MM.1S (cell line): ENCODE results near the gene NBEAL2.

Experiments
- DNase-seq: peaks from one replicate; pipeline ENCODE4 v3.0.0-alpha.2; 2015
- H2AFZ ChIP-seq: fragments of 300-600 bp; sonication (generic); 2 replicates; pipeline ENCODE4 v1.6.0; 2016; ENCODE audit warnings: antibody characterized with exemption, low read length
- H3F3A ChIP-seq: fragments of 300-600 bp; sonication (generic); 2 replicates; pipeline ENCODE4 v1.6.1; 2016; ENCODE audit warnings: mild to moderate bottlenecking, antibody characterized with exemption, low read length, moderate library complexity, mixed read lengths; ENCODE audit not compliant: insufficient read depth
- H3K27ac ChIP-seq: fragments of 300-600 bp; sonication (generic); 2 replicates; pipeline ENCODE4 v1.5.1; 2016; ENCODE audit warnings: mild to moderate bottlenecking, low read length
- H3K27me3 ChIP-seq: fragments of 300-600 bp; sonication (generic); replicated peaks from 2 replicates; pipeline ENCODE4 v1.6.0; 2016; ENCODE audit warnings: low read length; ENCODE audit not compliant: insufficient read depth
- H3K36me3 ChIP-seq: fragments of 300-600 bp; sonication (generic); replicated peaks from 2 replicates; pipeline ENCODE4 v1.6.1; 2016; ENCODE audit warnings: mild to moderate bottlenecking, low read length, mixed read lengths; ENCODE audit not compliant: insufficient read depth
- H3K4me1 ChIP-seq: fragments of 300-600 bp; sonication (generic); 2 replicates; pipeline ENCODE4 v1.6.1; 2016; ENCODE audit warnings: low read length, mixed read lengths
- H3K4me2 ChIP-seq: fragments of 300-600 bp; sonication (generic); 2 replicates; pipeline ENCODE4 v1.6.0; 2016; ENCODE audit warnings: low read depth, low read length
- H3K4me3 ChIP-seq: fragments of 300-600 bp; sonication (generic); 2 replicates; pipeline ENCODE4 v1.5.1; 2016; ENCODE audit warnings: low read length, mixed read lengths
- H3K79me2 ChIP-seq: fragments of 300-600 bp; sonication (generic); 2 replicates; pipeline ENCODE4 v1.6.1; 2016; ENCODE audit warnings: mixed run types, low read length, mixed read lengths
- H3K9ac ChIP-seq: fragments of 300-600 bp; sonication (generic); 2 replicates; pipeline ENCODE4 v1.6.1; 2016; ENCODE audit warnings: low read length, mixed read lengths
- H3K9me2 ChIP-seq: fragments of 300-600 bp; sonication (generic); replicated peaks from 2 replicates; pipeline ENCODE4 v1.6.1; 2016; ENCODE audit warnings: mild to moderate bottlenecking, low read length, mixed read lengths; ENCODE audit not compliant: insufficient read depth
- H3K9me3 ChIP-seq: fragments of 300-600 bp; sonication (generic); replicated peaks from 2 replicates; pipeline ENCODE4 v1.6.1; 2016; ENCODE audit warnings: mild to moderate bottlenecking, low read length, mixed read lengths; ENCODE audit not compliant: insufficient read depth
- H4K20me1 ChIP-seq: fragments of 300-600 bp; sonication (generic); 2 replicates; pipeline ENCODE4 v1.6.1; 2016; ENCODE audit warnings: mild to moderate bottlenecking, low read length, moderate library complexity, mixed read lengths; ENCODE audit not compliant: insufficient read depth
- CTCF ChIP-seq: fragments of 300-600 bp; sonication (generic); IDR thresholded peaks from 2 replicates; pipeline ENCODE4 v1.5.1; 2016; ENCODE audit warnings: antibody characterized with exemption, low read length, mixed read lengths
- EZH2 ChIP-seq: fragments of 300-600 bp; sonication (generic); optimal IDR thresholded peaks from 2 replicates; pipeline ENCODE3; 2017; ENCODE audit warnings: low read depth, mild to moderate bottlenecking, antibody characterized with exemption, low read length, mixed read lengths
- EZH2phosphoT487 ChIP-seq: fragments of 300-600 bp; sonication (generic); IDR thresholded peaks from 2 replicates; pipeline ENCODE4 v1.6.1; 2018; ENCODE audit warnings: antibody characterized with exemption, low read length

NBEAL2 gene

GRCh38 chr3:46957092-46957820, 22.2 kb upstream of the NBEAL2 start:
- no peaks in the 10 kb centered on the region for H3K27me3 ChIP-seq

GRCh38 chr3:46958467-46959160, 20.9 kb upstream of the NBEAL2 start:
- Histone ChIP-seq H3K27ac (no peak overlapping the region), H3K4me3 (no peak overlapping the region), H3K9me2 (no peaks in the 10 kb centered on the region), H3K4me2 (no peak overlapping the region), H3K79me2 (peaks cover 96% of the 10 kb centered on the region), H3K9me3 (no peaks in the 10 kb centered on the region), H3K9ac (no peak overlapping the region), H3K27me3 (no peaks in the 10 kb centered on the region), H2AFZ (no peak overlapping the region), H4K20me1 (peaks cover 80% of the 10 kb centered on the region), H3F3A (no peaks in the 10 kb centered on the region), H3K36me3 (peaks cover 4% of the 10 kb centered on the region; the same call in 1 of the 2 replicates), H3K4me1 (no peaks in the 10 kb centered on the region)
- no peak for TF ChIP-seq EZH2phosphoT487
- TF ChIP-seq CTCF = no peak
- DNase-seq = no peak

More at GRCh38 chr3:46957092-46957820, 22.2 kb upstream of the NBEAL2 start:
- H3K36me3 ChIP-seq = peaks cover 4% of the 10 kb centered on the region; the same call in 1 of the 2 replicates
- H3F3A ChIP-seq = no peaks in the 10 kb centered on the region
- no peaks in the 10 kb centered on the region for H3K9me3 ChIP-seq
- H2AFZ ChIP-seq = no peak overlapping the region
- no peak overlapping the region for H3K27ac ChIP-seq
- H3K9ac ChIP-seq = no peak overlapping the region
- H3K4me1 ChIP-seq = no peaks in the 10 kb centered on the region
- H4K20me1 ChIP-seq = peaks cover 84% of the 10 kb centered on the region
- no peaks in the 10 kb centered on the region for H3K9me2 ChIP-seq
- no peak for TF ChIP-seq CTCF
- H3K79me2 ChIP-seq = peaks cover 99% of the 10 kb centered on the region
- H3K4me2 ChIP-seq = no peak overlapping the region
- no peak overlapping the region for H3K4me3 ChIP-seq
- DNase-seq = no peak

GRCh38 chr3:46959161-46959511, 20.3 kb upstream of the NBEAL2 start:
- H3K27me3 ChIP-seq = no peaks in the 10 kb centered on the region
- DNase-seq = no peak
- no peaks in the 10 kb centered on the region for H3F3A ChIP-seq
- no peak overlapping the region for H3K4me3 ChIP-seq
- H3K4me2 ChIP-seq = no peak overlapping the region
- H3K36me3 ChIP-seq = peaks cover 4% of the 10 kb centered on the region; the same call in 1 of the 2 replicates
- no peak overlapping the region for H3K9ac ChIP-seq
- H3K4me1 ChIP-seq = no peaks in the 10 kb centered on the region
- no peaks in the 10 kb centered on the region for H3K9me3 ChIP-seq
- H4K20me1 ChIP-seq = peaks cover 75% of the 10 kb centered on the region
- H3K79me2 ChIP-seq = peaks cover 91% of the 10 kb centered on the region
- no peaks in the 10 kb centered on the region for H3K9me2 ChIP-seq
- TF ChIP-seq EZH2phosphoT487 (no peak), CTCF (no peak), EZH2 (no peak)
- H3K27ac ChIP-seq = no peak overlapping the region
- no peak overlapping the region for H2AFZ ChIP-seq
